Measurements from ENCODE around the gene ZNF57.

Gene ZNF57

DNA sequence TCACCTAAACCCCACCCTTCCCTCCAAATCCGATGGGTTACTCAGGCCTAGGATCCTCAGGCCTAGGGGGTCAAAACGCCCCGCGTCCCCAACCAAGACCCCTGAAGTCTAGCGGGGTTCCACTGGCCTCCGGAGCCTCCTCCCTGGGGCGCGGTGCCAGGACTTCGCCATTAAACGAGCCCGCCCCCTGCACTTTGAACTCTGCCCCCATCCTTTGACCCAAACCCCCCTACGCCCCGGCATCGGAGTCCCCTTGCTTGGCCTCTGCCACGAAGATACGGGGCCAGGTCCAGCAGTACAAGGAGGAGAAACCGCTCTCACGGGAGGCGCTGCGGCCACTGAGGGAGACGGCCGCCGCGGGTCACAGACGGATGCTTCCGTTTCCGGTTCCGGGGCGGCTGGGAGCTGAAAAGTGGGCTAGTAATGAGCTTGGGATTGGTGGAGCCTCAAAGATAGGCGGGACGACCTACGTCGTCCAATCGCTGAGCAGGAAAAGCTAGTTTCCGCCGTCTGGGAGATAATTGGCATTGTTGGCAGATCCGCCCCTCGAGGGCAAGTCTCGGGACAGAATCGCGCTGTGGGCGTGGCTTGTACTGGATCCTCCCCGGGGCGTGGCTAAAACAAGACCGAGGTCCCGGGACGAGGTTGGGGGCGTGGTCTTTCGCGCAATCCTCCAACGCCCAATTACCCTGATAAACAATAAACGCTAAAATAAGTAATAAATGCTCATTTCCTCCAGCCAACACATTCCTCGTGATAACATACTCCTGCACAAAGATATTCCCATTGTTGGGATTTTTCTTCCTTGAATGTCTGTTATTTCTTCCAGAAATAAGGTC, 49.8 kb downstream of the ZNF57 start (continued):
- TF ChIP-seq ZNF701 (tag by site-specific recombination; IDR thresholded peaks at IDR 0.05) (no peak), ZNF416 (tag by site-specific recombination; IDR thresholded peaks at IDR 0.05) (no peak), YY2 (tag by site-specific recombination; IDR thresholded peaks at IDR 0.05) (peak; percentile 94), GFI1B (tag by site-specific recombination; IDR thresholded peaks at IDR 0.05) (no peak), ZNF670 (tag by site-specific recombination; IDR thresholded peaks at IDR 0.05; ENCODE audit: low read depth) (no peak), ZNF664 (tag by site-specific recombination; IDR thresholded peaks at IDR 0.05) (no peak), ZNF561 (tag by site-specific recombination; IDR thresholded peaks at IDR 0.05; ENCODE audit: borderline replicate concordance) (peak; percentile 85), ZXDB (tag by site-specific recombination; IDR thresholded peaks at IDR 0.05) (peak; percentile 94), ZNF354C (tag by site-specific recombination; IDR thresholded peaks at IDR 0.05; ENCODE audit: borderline replicate concordance, low read depth) (no peak), ZNF624 (tag by site-specific recombination; IDR thresholded peaks at IDR 0.05) (no peak), ZNF707 (tag by site-specific recombination; IDR thresholded peaks at IDR 0.05) (no peak), ZFP37 (tag by site-specific recombination; IDR thresholded peaks at IDR 0.05) (no peak), ZNF548 (tag by site-specific recombination; IDR thresholded peaks at IDR 0.05) (no peak), ZNF48 (tag by site-specific recombination; IDR thresholded peaks at IDR 0.05) (no peak), ZBTB17 (tag by site-specific recombination; IDR thresholded peaks at IDR 0.05) (no peak), ZNF114 (tag by site-specific recombination; IDR thresholded peaks at IDR 0.05) (no peak), ZNF292 (tag by site-specific recombination; IDR thresholded peaks at IDR 0.05; ENCODE audit: borderline replicate concordance, low read depth) (no peak), ZNF2 (tag by site-specific recombination; IDR thresholded peaks at IDR 0.05) (peak; percentile 25), ZNF629 (tag by site-specific recombination; IDR thresholded peaks at IDR 0.05) (no peak; the same call in 1 of the 2 replicates), ZNF16 (tag by site-specific recombination; IDR thresholded peaks at IDR 0.05; ENCODE audit: low read depth) (no peak), ZNF157 (tag by site-specific recombination; IDR thresholded peaks at IDR 0.05) (no peak), ZNF600 (tag by site-specific recombination; IDR thresholded peaks at IDR 0.05) (no peak)
- TF ChIP-seq, protein P1, sequence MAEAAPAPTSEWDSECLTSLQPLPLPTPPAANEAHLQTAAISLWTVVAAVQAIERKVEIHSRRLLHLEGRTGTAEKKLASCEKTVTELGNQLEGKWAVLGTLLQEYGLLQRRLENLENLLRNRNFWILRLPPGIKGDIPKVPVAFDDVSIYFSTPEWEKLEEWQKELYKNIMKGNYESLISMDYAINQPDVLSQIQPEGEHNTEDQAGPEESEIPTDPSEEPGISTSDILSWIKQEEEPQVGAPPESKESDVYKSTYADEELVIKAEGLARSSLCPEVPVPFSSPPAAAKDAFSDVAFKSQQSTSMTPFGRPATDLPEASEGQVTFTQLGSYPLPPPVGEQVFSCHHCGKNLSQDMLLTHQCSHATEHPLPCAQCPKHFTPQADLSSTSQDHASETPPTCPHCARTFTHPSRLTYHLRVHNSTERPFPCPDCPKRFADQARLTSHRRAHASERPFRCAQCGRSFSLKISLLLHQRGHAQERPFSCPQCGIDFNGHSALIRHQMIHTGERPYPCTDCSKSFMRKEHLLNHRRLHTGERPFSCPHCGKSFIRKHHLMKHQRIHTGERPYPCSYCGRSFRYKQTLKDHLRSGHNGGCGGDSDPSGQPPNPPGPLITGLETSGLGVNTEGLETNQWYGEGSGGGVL (tag by site-specific recombination; IDR thresholded peaks at IDR 0.05), result 0 out of 2 replicates have a peak, but pooled peaks have one; percentile 22
- TF ChIP-seq, protein P2, sequence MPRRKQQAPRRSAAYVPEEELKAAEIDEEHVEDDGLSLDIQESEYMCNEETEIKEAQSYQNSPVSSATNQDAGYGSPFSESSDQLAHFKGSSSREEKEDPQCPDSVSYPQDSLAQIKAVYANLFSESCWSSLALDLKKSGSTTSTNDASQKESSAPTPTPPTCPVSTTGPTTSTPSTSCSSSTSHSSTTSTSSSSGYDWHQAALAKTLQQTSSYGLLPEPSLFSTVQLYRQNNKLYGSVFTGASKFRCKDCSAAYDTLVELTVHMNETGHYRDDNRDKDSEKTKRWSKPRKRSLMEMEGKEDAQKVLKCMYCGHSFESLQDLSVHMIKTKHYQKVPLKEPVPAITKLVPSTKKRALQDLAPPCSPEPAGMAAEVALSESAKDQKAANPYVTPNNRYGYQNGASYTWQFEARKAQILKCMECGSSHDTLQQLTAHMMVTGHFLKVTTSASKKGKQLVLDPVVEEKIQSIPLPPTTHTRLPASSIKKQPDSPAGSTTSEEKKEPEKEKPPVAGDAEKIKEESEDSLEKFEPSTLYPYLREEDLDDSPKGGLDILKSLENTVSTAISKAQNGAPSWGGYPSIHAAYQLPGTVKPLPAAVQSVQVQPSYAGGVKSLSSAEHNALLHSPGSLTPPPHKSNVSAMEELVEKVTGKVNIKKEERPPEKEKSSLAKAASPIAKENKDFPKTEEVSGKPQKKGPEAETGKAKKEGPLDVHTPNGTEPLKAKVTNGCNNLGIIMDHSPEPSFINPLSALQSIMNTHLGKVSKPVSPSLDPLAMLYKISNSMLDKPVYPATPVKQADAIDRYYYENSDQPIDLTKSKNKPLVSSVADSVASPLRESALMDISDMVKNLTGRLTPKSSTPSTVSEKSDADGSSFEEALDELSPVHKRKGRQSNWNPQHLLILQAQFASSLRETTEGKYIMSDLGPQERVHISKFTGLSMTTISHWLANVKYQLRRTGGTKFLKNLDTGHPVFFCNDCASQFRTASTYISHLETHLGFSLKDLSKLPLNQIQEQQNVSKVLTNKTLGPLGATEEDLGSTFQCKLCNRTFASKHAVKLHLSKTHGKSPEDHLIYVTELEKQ (tag by site-specific recombination; IDR thresholded peaks at IDR 0.05; ENCODE audit: borderline replicate concordance), result no peak
- TF ChIP-seq, protein P3, sequence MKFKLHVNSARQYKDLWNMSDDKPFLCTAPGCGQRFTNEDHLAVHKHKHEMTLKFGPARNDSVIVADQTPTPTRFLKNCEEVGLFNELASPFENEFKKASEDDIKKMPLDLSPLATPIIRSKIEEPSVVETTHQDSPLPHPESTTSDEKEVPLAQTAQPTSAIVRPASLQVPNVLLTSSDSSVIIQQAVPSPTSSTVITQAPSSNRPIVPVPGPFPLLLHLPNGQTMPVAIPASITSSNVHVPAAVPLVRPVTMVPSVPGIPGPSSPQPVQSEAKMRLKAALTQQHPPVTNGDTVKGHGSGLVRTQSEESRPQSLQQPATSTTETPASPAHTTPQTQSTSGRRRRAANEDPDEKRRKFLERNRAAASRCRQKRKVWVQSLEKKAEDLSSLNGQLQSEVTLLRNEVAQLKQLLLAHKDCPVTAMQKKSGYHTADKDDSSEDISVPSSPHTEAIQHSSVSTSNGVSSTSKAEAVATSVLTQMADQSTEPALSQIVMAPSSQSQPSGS (tag by site-specific recombination; IDR thresholded peaks at IDR 0.05; ENCODE audit: low read depth), result no peak
- TF ChIP-seq, protein P4, sequence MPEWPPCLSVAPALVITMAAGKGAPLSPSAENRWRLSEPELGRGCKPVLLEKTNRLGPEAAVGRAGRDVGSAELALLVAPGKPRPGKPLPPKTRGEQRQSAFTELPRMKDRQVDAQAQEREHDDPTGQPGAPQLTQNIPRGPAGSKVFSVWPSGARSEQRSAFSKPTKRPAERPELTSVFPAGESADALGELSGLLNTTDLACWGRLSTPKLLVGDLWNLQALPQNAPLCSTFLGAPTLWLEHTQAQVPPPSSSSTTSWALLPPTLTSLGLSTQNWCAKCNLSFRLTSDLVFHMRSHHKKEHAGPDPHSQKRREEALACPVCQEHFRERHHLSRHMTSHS (tag by site-specific recombination; IDR thresholded peaks at IDR 0.05), result no peak
- TF ChIP-seq, protein P5, sequence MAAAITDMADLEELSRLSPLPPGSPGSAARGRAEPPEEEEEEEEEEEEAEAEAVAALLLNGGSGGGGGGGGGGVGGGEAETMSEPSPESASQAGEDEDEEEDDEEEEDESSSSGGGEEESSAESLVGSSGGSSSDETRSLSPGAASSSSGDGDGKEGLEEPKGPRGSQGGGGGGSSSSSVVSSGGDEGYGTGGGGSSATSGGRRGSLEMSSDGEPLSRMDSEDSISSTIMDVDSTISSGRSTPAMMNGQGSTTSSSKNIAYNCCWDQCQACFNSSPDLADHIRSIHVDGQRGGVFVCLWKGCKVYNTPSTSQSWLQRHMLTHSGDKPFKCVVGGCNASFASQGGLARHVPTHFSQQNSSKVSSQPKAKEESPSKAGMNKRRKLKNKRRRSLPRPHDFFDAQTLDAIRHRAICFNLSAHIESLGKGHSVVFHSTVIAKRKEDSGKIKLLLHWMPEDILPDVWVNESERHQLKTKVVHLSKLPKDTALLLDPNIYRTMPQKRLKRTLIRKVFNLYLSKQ (tag by site-specific recombination; IDR thresholded peaks at IDR 0.05; ENCODE audit: borderline replicate concordance), result no peak
- TF ChIP-seq, protein P6, sequence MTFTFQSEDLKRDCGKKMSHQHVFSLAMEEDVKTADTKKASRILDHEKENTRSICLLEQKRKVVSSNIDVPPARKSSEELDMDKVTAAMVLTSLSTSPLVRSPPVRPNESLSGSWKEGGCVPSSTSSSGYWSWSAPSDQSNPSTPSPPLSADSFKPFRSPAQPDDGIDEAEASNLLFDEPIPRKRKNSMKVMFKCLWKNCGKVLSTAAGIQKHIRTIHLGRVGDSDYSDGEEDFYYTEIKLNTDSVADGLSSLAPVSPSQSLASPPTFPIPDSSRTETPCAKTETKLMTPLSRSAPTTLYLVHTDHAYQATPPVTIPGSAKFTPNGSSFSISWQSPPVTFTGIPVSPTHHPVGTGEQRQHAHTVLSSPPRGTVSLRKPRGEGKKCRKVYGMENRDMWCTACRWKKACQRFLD (tag by site-specific recombination; IDR thresholded peaks at IDR 0.05), result no peak
- TF ChIP-seq, protein P7, sequence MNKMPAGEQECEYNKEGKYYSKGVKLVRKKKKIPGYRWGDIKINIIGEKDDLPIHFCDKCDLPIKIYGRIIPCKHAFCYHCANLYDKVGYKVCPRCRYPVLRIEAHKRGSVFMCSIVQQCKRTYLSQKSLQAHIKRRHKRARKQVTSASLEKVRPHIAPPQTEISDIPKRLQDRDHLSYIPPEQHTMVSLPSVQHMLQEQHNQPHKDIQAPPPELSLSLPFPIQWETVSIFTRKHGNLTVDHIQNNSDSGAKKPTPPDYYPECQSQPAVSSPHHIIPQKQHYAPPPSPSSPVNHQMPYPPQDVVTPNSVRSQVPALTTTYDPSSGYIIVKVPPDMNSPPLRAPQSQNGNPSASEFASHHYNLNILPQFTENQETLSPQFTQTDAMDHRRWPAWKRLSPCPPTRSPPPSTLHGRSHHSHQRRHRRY (tag by site-specific recombination; IDR thresholded peaks at IDR 0.05), result no peak
